HepG2 (cell line): Measurements from ENCODE around the gene TEX19. TPM values are rescaled to one million over a fixed set of nuclear protein-coding genes. Genes with fewer than 3 reads are reported as not detected.

Experiments
- ASH2L ChIP-seq: fragments of 300-600, 200-600 bp; sonication (generic); IDR thresholded peaks from 2 replicates; pipeline ENCODE4 v1.7.0; 2017; ENCODE audit warnings: low read depth, mild to moderate bottlenecking, moderate library complexity, mixed read lengths, low read length; ENCODE audit not compliant: insufficient read length
- ATAD3A ChIP-seq: sonication (generic); formaldehyde crosslinking; IDR thresholded peaks from 2 replicates; pipeline ENCODE4 v1.4.0; 2020; ENCODE audit warnings: missing genetic modification reagents
- DR1 ChIP-seq: sonication (generic); formaldehyde crosslinking; IDR thresholded peaks from 2 replicates; pipeline ENCODE4 v1.8.0; 2021; ENCODE audit warnings: mild to moderate bottlenecking, missing genetic modification reagents, inconsistent platforms
- HNRNPK ChIP-seq: fragments of 200-400 bp; formaldehyde crosslinking; IDR thresholded peaks from 2 replicates; pipeline ENCODE4 v1.6.1; 2018; ENCODE audit warnings: low read length, low read depth, moderate library complexity, mild to moderate bottlenecking; ENCODE audit not compliant: poor library complexity, severe bottlenecking
- HOXA5 ChIP-seq: sonication (generic); formaldehyde crosslinking; IDR thresholded peaks from 2 replicates; pipeline ENCODE4 v1.4.0; 2020; ENCODE audit warnings: missing genetic modification reagents
- HOXA9 ChIP-seq: sonication (generic); formaldehyde crosslinking; IDR thresholded peaks from 2 replicates; pipeline ENCODE4 v1.8.1; 2022; ENCODE audit warnings: missing genetic modification reagents, mild to moderate bottlenecking, moderate library complexity, borderline replicate concordance
- MIER2 ChIP-seq: IDR thresholded peaks from 2 replicates; pipeline ENCODE4 v1.6.1; 2016; ENCODE audit warnings: missing biosample characterization, missing genetic modification reagents
- NKX3-1 ChIP-seq: sonication (generic); formaldehyde crosslinking; IDR thresholded peaks from 2 replicates; pipeline ENCODE4 v1.5.0; 2020; ENCODE audit warnings: missing genetic modification reagents
- PRPF4 ChIP-seq: fragments of 200-400 bp; formaldehyde crosslinking; IDR thresholded peaks from 2 replicates; pipeline ENCODE4 v1.6.1; 2016; ENCODE audit warnings: low read length, low read depth; ENCODE audit not compliant: poor library complexity, severe bottlenecking
- SRSF4 ChIP-seq: fragments of 200-400 bp; formaldehyde crosslinking; IDR thresholded peaks from one replicate; pipeline ENCODE4 v1.6.1; 2018; ENCODE audit warnings: mild to moderate bottlenecking, low read depth, low read length, moderate library complexity; ENCODE audit not compliant: poor library complexity, severe bottlenecking
- ZBTB8A ChIP-seq: sonication (generic); formaldehyde crosslinking; IDR thresholded peaks from 2 replicates; pipeline ENCODE4 v1.4.0; 2020; ENCODE audit warnings: mild to moderate bottlenecking, low read depth, missing genetic modification reagents, borderline replicate concordance
- ZFP82 ChIP-seq: sonication (generic); formaldehyde crosslinking; IDR thresholded peaks from 2 replicates; pipeline ENCODE4 v1.5.1; 2020; ENCODE audit warnings: mild to moderate bottlenecking, missing genetic modification reagents, borderline replicate concordance
- ZIK1 ChIP-seq: sonication (generic); formaldehyde crosslinking; IDR thresholded peaks from 2 replicates; pipeline ENCODE4 v1.5.0; 2020; ENCODE audit warnings: mild to moderate bottlenecking, low read depth, missing genetic modification reagents, borderline replicate concordance
- ZNF496 ChIP-seq: sonication (generic); formaldehyde crosslinking; IDR thresholded peaks from 2 replicates; pipeline ENCODE4 v1.8.1; 2023; ENCODE audit warnings: mild to moderate bottlenecking, moderate library complexity, missing genetic modification reagents; ENCODE audit not compliant: insufficient replicate concordance
- ZNF766 ChIP-seq: sonication (generic); formaldehyde crosslinking; IDR thresholded peaks from 2 replicates; pipeline ENCODE4 v1.5.0; 2020; ENCODE audit warnings: missing genetic modification reagents, borderline replicate concordance
- ZNF773 ChIP-seq: sonication (generic); formaldehyde crosslinking; IDR thresholded peaks from 2 replicates; pipeline ENCODE4 v1.4.0; 2020; ENCODE audit warnings: missing genetic modification reagents, borderline replicate concordance
- ZNF841 ChIP-seq: sonication (generic); formaldehyde crosslinking; IDR thresholded peaks from 2 replicates; pipeline ENCODE4 v1.8.1; 2023; ENCODE audit warnings: missing genetic modification reagents, borderline replicate concordance
- polyA plus RNA-seq, 8 experiments: library from polyadenylated mRNA; depleted of rRNA in 3 of 8; stranded (reverse) in 7 of 8; unstranded in 1 of 8; fragments of >200 nt; fragmentation: Illumina TruSeq in 4 of 8; extraction: Trizol in 4 of 8; gene quantifications; 2 replicates each; pipeline versions ENCODE4 v1.2.1 to v1.2.3, GENCODE V29; 2011 to 2016; ENCODE audit warnings: low read depth in 4 of 8, missing spikeins in 1 of 8, mixed read lengths in 1 of 8; ENCODE audit not compliant: insufficient read depth in 1 of 8
- total RNA-seq, 5 experiments: library from RNA; depleted of rRNA; stranded (reverse); fragments of >200 nt; fragmentation: Illumina TruSeq; extraction: Trizol; gene quantifications; 2 replicates each; pipeline ENCODE4 v1.2.3, GENCODE V29; 2016; ENCODE audit warnings: low read depth in 1 of 5
- TF ChIP-seq, protein P1 (sequence below): sonication (generic); formaldehyde crosslinking; IDR thresholded peaks from 2 replicates; pipeline ENCODE4 v1.4.0; 2020; ENCODE audit warnings: missing genetic modification reagents
- TF ChIP-seq, protein P2 (sequence below): IDR thresholded peaks from 2 replicates; pipeline ENCODE4 v1.6.1; 2016; ENCODE audit warnings: low read depth
- TF ChIP-seq, protein P3 (sequence below): IDR thresholded peaks from 2 replicates; pipeline ENCODE4 v1.6.1; 2016; ENCODE audit warnings: mild to moderate bottlenecking
- TF ChIP-seq, protein P4 (sequence below): IDR thresholded peaks from 2 replicates; pipeline ENCODE4 v1.6.1; 2016; ENCODE audit warnings: missing biosample characterization, missing genetic modification reagents, low read depth

Gene TEX19
- total and polyA plus RNA-seq, 2 of the 13 experiments (the other 11 are each of a cell fraction or from before 2014, with no cell fraction given) = 1.3 to 6.0 TPM

DNA sequence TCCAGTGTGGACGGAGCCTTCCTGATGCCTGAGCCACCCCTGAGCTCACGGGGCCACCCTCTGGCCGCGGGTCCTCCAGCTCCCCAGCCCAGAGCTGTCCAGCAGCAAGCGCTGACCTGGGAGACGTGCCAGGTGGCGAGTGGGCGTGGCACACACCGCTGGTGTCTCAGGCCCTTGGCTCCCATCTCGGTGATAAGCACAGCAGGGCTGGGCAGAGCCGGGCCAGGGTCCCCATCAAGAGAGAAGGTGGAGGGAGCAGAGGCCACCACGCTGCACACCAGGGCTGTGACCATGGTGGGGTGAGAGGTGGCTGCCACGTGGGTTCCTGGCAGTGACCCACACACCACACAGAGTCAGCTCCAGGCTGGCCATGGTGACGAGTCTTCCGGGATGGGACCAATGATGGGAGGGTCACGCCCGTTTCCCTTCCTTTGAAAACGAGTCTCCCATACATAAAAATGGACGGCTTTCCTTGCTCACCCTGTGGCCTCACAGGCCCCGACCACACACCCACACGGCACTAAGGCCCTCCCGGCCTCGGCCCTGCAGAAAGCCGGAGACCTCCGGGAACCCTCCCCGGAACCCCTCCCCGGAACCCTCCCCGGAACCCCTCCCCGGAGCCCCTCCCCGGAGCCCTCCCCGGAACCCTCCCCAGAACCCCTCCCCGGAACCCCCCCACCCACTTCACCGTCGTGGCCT, 29.3 kb downstream of the TEX19 start (continued):
- TF ChIP-seq, protein P1, sequence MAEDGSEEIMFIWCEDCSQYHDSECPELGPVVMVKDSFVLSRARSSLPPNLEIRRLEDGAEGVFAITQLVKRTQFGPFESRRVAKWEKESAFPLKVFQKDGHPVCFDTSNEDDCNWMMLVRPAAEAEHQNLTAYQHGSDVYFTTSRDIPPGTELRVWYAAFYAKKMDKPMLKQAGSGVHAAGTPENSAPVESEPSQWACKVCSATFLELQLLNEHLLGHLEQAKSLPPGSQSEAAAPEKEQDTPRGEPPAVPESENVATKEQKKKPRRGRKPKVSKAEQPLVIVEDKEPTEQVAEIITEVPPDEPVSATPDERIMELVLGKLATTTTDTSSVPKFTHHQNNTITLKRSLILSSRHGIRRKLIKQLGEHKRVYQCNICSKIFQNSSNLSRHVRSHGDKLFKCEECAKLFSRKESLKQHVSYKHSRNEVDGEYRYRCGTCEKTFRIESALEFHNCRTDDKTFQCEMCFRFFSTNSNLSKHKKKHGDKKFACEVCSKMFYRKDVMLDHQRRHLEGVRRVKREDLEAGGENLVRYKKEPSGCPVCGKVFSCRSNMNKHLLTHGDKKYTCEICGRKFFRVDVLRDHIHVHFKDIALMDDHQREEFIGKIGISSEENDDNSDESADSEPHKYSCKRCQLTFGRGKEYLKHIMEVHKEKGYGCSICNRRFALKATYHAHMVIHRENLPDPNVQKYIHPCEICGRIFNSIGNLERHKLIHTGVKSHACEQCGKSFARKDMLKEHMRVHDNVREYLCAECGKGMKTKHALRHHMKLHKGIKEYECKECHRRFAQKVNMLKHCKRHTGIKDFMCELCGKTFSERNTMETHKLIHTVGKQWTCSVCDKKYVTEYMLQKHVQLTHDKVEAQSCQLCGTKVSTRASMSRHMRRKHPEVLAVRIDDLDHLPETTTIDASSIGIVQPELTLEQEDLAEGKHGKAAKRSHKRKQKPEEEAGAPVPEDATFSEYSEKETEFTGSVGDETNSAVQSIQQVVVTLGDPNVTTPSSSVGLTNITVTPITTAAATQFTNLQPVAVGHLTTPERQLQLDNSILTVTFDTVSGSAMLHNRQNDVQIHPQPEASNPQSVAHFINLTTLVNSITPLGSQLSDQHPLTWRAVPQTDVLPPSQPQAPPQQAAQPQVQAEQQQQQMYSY (CRISPR knock-in tag) = no peak
- no peak for TF ChIP-seq SRSF4
- 0 out of 2 replicates have a peak, but pooled peaks have one; percentile 56 for TF ChIP-seq ZNF766
- no peak for TF ChIP-seq HOXA9 (CRISPR knock-in tag)
- no peak for TF ChIP-seq ZNF841 (CRISPR knock-in tag)
- no peak for TF ChIP-seq PRPF4
- TF ChIP-seq, protein P2, sequence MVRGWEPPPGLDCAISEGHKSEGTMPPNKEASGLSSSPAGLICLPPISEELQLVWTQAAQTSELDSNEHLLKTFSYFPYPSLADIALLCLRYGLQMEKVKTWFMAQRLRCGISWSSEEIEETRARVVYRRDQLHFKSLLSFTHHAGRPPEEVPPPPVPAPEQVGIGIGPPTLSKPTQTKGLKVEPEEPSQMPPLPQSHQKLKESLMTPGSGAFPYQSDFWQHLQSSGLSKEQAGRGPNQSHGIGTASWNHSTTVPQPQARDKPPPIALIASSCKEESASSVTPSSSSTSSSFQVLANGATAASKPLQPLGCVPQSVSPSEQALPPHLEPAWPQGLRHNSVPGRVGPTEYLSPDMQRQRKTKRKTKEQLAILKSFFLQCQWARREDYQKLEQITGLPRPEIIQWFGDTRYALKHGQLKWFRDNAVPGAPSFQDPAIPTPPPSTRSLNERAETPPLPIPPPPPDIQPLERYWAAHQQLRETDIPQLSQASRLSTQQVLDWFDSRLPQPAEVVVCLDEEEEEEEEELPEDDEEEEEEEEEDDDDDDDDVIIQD (CRISPR knock-in tag) = 0 out of 2 replicates have a peak, but pooled peaks have one; percentile 20
- no peak for TF ChIP-seq ASH2L
- no peak for TF ChIP-seq ZNF496 (CRISPR knock-in tag)
- TF ChIP-seq ZFP82 = no peak
- TF ChIP-seq, protein P3, sequence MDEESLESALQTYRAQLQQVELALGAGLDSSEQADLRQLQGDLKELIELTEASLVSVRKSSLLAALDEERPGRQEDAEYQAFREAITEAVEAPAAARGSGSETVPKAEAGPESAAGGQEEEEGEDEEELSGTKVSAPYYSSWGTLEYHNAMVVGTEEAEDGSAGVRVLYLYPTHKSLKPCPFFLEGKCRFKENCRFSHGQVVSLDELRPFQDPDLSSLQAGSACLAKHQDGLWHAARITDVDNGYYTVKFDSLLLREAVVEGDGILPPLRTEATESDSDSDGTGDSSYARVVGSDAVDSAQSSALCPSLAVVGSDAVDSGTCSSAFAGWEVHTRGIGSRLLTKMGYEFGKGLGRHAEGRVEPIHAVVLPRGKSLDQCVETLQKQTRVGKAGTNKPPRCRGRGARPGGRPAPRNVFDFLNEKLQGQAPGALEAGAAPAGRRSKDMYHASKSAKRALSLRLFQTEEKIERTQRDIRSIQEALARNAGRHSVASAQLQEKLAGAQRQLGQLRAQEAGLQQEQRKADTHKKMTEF (CRISPR knock-in tag) = peak; percentile 35; the same call in 1 of the 2 replicates
- peak; percentile 97 for TF ChIP-seq MIER2 (CRISPR knock-in tag)
- TF ChIP-seq HNRNPK = peak; percentile 6
- TF ChIP-seq ZIK1 (CRISPR knock-in tag) = no peak
- TF ChIP-seq ZBTB8A (CRISPR knock-in tag) = no peak
- TF ChIP-seq ATAD3A = no peak
- TF ChIP-seq NKX3-1 (CRISPR knock-in tag) = no peak
- no peak for TF ChIP-seq DR1 (CRISPR knock-in tag)
- TF ChIP-seq, protein P4, sequence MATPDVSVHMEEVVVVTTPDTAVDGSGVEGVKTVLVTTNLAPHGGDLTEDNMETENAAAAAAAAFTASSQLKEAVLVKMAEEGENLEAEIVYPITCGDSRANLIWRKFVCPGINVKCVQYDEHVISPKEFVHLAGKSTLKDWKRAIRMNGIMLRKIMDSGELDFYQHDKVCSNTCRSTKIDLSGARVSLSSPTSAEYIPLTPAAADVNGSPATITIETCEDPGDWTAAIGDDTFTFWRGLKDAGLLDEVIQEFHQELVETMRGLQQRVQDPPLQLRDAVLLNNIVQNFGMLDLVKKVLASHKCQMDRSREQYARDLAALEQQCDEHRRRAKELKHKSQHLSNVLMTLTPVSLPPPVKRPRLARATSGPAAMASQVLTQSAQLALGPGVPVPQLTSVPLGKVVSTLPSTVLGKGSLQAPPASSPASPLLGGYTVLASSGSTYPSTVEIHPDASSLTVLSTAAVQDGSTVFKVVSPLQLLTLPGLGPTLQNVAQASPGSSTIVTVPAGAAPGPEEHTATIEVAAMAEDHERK (CRISPR knock-in tag) = 0 out of 2 replicates have a peak, but pooled peaks have one; percentile 20
- no peak; the same call in 1 of the 2 replicates for TF ChIP-seq HOXA5
- TF ChIP-seq ZNF773 (CRISPR knock-in tag) = 0 out of 2 replicates have a peak, but pooled peaks have one; percentile 22
